Measurements from ENCODE around the gene ST8SIA6. TPM values are rescaled to one million over a fixed set of nuclear protein-coding genes. Genes with fewer than 3 reads are reported as not detected.

ST8SIA6 gene
- total and polyA plus RNA-seq, 9 of the 15 experiments (the other 6 are each of a cell fraction or from before 2014, with no cell fraction given) = 0.69 to 6.7 (median 5.0) TPM

- TF ChIP-seq ZBTB11 (CRISPR knock-in tag; IDR thresholded peaks at IDR 0.05) = peak in 1 of 3 experiments; percentile 83; a peak in 2 of 6 replicates
- peak; percentile 70 for TF ChIP-seq PKNOX1 (IDR thresholded peaks at IDR 0.05)
- no peak for TF ChIP-seq PHF20 (IDR thresholded peaks at IDR 0.05; ENCODE audit: partially characterized antibody)
- TF ChIP-seq MXI1 (IDR thresholded peaks at IDR 0.05; ENCODE audit: low read depth, low read length) = 0 out of 2 replicates have a peak, but pooled peaks have one; percentile 29
- TF ChIP-seq PHB (CRISPR knock-in tag; IDR thresholded peaks at IDR 0.05) = 0 out of 2 replicates have a peak, but pooled peaks have one; percentile 12
- no peak; the same call in 1 of the 2 replicates for TF ChIP-seq ZNF165 (CRISPR knock-in tag; IDR thresholded peaks at IDR 0.05; ENCODE audit: borderline replicate concordance)
- TF ChIP-seq ZNF280B (CRISPR knock-in tag; IDR thresholded peaks at IDR 0.05) = no peak
- peak; percentile 60; the same call in 1 of the 2 replicates for TF ChIP-seq MYNN (IDR thresholded peaks at IDR 0.05)
- TF ChIP-seq MYNN (CRISPR knock-in tag; IDR thresholded peaks at IDR 0.05) = no peak
- TF ChIP-seq KDM1A (IDR thresholded peaks at IDR 0.05) = peak; percentile 32 to 60; a peak in 3 of 4 replicates
- TF ChIP-seq HMG20A (CRISPR knock-in tag; conservative IDR thresholded peaks at IDR 0.05) = no peak
- TF ChIP-seq PCBP1 (IDR thresholded peaks at IDR 0.05; ENCODE audit: low read depth, low read length, poor library complexity, severe bottlenecking) = no peak
- peak; percentile 39 for TF ChIP-seq HMGN3 (IDR thresholded peaks at IDR 0.05; ENCODE audit: borderline replicate concordance, extremely low read depth, insufficient read length, low read depth, low read length)
- TF ChIP-seq FOXK2 (conservative IDR thresholded peaks at IDR 0.05 in 1 of 2, IDR thresholded peaks at IDR 0.05 in 1 of 2; ENCODE audit: low read depth in 2 of 2) = peak; percentile 89 to 94
- peak; percentile 94 for TF ChIP-seq ELF4 (CRISPR knock-in tag; IDR thresholded peaks at IDR 0.05)
- 0 out of 2 replicates have a peak, but pooled peaks have one; percentile 53 for TF ChIP-seq CAMTA2 (CRISPR knock-in tag; conservative IDR thresholded peaks at IDR 0.05)
- peak; percentile 82 for TF ChIP-seq TEAD2 (tag; IDR thresholded peaks at IDR 0.05)
- peak; percentile 60; the same call in 1 of the 2 replicates for TF ChIP-seq TRIM25 (IDR thresholded peaks at IDR 0.05; ENCODE audit: borderline replicate concordance)
- TF ChIP-seq MXD1 (CRISPR knock-in tag; IDR thresholded peaks at IDR 0.05; ENCODE audit: borderline replicate concordance, poor library complexity, severe bottlenecking) = peak; percentile 58
Measured at GRCh38 chr10:17428351-17429097, 25.9 kb downstream of the ST8SIA6 start (continued).

Data from K562 (cell line).